Activated T-cell treated with anti-CD3 and anti-CD28 coated beads for 48 hours (primary cell): ENCODE measurements around the gene ZC3H12C.

Experiments used
- DNase-seq: peaks from one replicate; pipeline ENCODE4 v3.0.0-alpha.2; 2020; ENCODE audit warnings: low read depth

The ZC3H12C gene

DNA sequence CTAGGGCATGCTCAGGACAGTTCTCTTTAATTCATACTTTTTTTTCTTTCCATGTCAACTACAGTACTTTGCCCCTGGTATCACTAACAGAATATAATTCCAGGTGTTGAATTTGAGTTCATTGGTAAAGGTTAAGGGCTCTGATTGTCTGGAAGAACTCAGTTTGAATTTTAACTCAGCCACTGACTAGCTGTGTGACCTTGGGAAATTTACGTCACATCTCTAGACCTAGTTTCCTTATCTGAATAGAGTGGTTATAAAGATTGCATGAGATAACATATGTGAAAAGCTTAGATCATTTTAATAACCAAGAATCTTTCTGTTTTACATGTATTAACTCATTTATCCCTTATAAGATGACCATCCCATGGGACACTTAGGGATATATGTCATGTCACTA, 15.8 kb upstream of the ZC3H12C start:
- DNase-seq: no peak

DNA sequence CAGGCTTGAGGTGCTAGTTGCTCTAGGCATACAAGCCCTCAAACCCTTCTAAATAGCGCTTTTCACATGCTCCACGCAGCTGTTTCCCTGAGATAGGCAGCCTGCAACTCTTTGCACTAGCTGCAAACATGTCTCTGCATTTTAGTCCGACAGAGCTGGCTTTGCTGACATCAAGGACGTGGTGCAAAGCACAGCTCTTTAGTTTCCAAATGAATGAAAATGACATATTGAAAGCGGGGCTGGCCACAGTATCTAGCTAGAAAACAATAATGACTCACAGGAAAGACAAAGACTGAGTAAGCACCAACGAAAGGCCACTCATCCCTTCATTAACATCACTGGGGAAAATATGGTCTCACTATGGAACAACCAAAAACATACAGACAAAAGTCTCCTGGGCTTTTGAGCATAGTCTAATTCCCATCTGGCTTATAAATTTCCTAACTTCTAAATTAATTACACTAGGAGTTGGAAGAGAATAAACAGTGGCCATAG, 15.3 kb upstream of the ZC3H12C start:
- DNase-seq: peak; percentile 23

DNA sequence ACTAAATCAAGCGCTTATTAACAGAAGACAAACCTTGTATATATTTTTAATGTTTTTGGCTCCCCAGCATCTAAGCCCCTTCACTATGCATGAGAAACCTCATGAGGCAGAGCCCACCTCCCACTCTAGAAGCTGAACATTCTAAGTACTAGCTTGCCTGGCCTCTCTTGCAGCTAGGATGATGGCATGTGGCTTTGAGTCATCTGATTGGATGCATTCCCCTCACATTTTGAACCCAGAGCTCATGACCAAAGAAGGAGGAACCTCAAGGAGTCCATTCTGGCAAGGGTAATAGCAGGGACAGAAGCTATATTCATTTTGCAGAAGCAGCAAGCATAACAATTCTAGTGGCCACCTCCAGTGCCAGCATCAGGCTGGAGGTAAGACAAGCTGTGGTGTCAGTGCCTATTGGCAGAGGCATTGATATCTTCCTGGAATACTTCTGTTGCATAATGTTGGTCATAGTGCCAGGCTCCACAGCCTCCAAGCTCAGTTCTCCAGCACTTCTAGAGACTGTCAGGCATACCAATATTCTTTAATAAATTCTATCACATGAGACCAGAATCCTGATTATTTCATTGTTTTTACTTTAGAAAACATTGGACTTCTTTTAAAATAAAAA, 14.2 kb upstream of the ZC3H12C start:
- no peak for DNase-seq

DNA sequence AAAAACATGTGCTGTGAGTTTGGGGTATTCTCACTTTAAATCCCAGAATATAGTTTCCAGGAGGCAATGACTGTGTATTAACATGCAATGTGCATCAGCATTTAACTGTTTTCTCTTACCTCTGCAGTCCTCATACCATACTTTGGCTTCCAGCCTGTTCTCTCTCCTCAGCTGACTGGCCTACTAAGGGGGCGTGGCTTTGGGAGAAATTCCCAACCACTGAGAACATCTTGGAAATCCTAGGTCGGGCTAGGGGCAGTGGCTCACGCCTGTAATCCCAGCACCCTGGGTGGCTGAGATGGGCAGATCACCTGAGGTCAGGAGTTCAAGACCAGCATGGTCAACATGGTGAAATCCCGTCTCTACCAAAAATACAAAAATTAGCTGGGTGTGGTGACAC, 13.5 kb upstream of the ZC3H12C start:
- DNase-seq: no peak

DNA sequence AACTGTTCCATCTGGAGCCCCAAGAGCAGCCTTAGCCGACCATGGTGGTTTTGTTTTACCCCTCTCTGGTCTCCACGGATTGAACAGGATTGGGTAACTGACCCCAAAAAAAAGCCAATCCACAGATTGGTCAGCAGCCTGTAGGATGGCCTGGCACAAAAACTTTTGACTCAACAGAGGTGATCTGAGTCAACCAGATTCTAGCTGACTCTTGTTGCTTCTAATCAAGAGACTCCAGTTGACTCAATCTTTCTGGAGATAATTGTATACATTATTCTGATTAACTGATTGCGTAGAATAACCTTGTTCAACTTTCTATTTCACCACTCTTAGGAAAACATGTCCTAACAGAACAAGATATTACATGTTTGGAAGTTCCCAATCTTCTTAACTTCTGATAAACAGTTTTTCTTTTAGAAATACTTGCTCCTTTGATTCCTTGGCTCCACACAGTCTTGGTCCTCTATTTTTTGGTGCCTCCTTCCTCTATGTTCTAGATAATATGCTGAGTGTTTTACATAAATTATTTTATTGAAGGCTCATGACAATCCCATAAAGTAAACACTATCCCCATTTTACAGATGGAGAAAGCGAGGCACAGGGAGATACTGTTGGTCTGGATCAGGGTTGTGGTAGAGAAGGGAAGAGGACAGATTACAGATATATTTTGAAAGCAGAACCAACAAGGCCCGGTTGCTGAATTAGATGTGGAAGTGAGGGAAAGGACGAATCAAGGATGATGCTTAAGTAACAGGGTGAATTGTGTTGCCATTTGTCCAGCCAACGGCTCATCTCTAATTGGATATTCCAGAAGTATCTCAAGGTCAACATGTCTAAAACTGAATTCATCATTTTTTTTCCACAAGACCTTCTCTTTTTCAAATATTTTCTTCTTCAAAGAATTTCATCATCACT, 11.5 kb upstream of the ZC3H12C start:
- no peak for DNase-seq

DNA sequence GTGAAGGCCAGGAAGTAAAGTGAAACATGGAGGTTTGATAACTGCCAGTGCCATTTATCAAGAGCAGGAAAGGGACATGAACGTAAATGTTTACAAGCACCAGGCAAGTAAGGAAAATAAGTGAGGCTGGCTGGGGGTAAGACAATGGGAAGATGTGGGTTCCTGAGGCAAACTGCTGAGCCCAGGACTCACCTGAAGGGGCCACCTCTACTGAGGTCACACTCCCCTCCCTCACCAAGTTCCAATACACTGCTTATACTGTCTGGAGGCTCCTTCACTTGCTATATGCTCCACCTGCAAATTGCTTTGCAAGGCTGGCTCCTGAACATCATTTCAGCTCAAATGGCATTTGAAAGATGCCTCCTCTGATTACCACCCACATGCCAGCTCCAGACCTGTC, 10.3 kb upstream of the ZC3H12C start:
- no peak for DNase-seq

DNA sequence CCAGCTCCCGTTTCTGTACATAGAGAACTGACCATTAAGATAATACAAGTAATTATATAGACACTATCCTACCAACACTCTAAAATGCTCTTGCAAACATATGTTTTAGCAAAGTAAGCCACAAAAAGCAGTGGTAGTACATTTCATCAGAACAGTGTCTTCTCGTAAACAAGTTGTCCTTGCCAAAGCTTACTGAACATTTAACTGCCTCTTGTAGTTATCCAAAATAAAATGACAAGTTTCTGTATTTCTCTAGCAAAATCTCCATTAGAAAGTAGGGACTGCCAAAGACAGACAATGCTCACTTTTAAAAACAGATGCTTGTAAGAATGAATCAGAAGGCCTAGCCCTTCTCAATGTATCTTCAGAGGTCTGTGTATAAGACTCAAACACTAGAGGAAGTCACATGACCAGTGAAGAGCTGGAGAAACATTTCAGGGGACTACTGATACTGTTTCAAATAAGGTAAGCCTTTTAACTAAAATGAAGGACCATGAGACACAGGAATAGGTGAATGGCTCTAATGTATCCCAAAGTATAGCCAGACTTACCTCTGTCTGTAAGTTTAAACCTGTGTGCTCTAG, 7.8 kb upstream of the ZC3H12C start:
- DNase-seq: no peak

DNA sequence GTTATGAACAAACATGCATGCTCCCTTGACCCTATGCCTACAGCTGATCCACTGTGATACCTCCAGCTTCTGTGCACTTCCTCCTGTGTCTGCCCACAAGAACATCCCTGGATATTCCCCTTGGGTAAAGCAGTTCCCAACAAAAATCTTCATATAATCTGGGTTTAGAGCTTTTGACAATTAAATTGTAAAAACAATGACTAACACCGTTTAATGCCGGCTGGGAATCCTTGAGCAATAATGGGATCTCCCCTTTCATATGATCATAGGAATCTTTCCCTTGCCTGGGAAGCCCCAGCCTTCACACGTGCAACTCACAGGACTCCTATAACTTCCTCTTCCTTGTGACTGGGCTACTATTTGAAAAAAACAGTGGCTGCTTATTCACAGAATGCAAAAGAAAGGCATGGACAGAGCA, 6.3 kb upstream of the ZC3H12C start:
- DNase-seq: no peak

DNA sequence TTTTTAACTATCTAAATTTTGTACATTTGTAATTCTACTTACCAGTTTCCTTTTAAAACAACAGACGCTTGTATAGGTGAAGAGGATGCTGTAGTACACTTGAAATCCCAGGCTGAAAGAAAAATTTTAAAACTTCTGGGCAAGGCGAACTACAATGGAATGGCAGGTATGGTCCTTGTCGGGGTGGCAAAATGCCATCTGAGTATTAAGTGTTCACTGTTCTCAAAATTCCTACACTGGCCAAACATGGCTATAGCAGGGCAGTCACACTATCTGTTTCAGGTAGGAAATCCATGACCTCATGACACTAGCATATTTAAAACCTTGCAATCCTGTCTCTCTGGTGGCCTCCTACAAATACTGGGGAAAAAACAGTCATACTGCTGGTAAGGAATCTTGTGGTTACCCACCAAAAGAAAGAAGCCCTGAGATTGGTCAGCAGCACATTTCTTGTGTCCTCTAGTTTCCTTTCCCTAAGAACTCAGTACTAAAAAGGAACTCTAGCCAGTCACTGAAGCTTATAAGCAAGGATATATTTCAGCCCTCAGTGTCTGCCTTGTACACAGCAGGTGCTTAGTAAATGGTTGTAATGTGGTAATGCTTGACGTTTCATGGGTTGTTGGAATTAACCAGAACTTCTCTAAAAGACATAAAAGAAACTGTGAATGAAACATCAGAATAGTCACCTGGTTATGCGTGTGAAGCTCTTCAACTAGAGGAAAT, 5.2 kb upstream of the ZC3H12C start:
- no peak for DNase-seq

DNA sequence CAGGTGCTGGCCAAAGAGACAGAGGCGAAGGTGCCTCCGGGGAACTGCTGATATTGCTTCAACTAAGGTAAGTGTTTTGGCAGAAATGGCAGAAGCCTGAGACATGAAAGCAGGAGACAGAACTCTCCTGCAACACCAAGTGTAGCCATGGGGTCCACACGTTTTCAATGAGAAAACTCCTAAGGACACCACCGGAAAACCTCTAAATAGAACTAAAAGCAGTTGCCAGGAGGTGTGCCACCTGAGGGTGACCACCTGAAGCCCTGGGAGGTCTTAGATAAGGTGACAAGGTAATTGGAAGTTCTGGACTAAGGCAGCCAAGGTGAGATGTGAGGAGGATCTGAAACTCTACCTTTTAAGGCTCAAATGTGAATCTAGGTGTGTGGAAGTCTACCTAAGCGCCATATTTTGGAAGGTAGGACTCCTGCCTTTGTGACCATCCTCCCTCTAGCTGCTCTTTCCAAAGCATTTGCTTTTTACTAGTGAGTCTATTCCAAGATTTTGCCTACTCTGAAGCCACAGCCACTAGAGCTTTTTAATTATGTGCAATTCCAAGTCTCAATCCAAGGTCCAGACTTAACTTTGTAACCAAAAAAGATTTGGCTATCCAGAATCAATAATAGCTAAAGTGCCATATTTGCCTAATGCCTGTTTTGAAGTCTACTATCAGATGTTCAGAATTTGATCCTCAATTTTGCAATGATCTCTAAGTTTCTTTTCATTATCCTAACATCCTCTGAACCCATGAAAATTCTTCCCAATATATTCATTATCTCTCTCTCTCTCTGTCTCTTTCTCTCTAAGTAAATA, 4.5 kb upstream of the ZC3H12C start:
- no peak for DNase-seq

DNA sequence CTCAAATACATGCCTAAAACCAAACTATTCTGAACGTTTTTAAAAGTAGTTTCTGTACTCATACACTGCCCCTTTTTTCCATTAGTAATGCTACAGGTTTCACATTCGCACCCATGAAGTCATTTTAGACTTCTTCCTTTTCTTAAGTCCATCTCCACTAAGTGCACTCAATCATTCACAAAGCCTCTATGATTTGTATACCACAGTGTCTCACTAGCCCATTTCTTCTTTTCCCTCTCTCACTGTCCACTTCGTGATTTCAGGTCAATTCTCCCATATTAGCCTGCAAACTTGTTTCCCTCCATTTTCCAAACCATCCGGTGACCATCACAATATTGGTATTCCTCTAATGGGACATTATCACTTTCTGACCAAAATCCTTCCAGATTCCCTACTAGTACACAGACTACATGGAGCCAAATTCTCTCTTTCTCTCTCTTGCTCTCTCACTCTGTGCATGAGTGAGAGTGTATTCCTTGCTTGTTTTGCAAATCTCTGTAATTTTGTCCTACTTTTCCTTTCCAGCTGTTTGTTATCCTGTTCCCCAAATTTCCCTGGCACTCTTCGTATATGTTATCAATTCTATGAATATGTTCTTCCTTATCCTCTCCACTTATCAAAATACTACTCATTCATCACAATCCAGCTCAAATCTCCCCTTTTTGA, 3.4 kb upstream of the ZC3H12C start:
- DNase-seq: no peak

DNA sequence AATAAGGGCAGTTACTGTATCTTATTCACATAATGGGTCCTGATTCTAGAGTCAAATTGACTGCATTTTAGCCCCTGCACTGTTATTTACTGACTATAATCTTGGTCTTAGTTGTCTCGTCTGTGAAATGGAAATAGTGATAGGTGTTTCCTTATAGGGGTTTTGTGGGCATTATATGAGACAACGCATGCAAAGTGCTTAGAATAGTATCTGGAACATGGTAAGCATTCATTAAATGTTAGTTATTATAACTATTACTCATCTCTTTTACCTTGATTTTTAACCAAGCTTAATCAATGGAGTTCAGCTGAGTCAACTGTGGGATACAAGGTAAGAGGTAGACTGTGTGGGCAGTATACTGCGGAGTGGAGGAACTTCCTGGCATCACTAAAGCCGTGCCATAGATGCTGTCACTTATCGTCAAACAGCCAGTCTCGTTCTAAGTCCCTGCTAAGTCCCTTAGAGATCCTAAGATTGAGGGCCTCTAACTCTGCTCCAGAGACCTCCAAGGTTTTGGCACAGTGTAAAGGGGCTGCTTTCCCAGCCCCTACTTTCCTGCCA, 2.6 kb upstream of the ZC3H12C start:
- no peak for DNase-seq

DNA sequence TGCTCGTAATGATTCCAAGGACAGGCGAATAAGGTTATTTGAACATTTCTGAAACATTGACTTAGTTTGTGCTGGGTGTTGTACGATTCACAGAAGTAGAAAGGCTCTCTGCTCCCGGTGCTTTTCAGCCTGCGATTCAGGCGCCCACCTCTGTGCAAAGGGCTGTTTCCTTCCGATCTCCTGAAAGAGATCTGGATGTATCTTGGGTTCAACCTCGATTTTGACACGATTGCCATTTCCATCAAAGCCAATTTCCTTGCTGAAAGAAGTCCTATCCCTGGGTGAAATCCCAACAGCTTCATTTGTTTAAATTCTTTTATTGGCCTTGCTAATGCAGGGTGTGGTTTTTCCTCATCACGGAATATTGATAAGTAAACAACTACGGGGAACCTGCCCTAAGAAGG, 1.1 kb upstream of the ZC3H12C start:
- DNase-seq: no peak

DNA sequence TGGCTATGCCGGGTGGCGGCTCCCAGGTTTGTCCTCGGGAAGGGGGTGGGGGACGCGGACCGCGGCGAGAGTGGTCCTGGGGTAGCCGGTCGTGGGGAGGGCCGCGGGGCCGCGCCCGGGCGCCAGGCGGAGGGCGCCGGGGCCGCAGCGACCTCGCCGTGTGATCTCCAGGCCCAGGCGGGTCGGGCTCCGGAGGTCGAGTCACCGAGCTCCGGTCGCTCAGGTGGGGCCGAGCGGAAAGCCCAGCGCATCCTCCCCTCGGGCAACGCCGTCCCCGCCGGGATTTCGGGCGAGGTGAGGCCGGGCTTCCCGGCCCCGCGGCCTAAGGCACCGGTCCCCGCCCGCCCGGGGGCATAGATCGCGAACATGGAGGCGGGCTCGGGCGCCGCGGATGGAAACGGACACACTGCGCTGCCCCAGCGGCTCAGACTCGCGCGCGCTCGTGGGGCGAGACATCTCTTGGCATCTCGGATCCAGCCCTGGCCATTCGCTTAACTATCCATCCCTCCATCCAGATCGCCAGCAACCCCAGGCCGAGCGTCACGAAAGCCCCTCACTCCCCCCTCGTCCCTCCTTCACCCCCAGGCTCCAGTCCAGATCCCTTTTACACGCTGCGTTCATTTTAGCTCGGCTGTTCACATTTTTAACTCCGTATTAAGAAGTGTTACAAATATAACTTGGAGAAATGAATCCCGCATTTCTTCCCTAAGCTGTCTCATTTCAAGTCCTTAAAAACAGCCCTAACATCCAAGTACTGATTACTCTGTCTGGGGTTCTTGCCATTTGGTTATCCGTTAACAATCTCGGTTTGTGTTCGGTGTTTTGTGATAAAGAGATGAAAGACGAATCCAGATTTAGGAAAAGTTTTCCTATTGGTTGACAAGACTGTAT, 460 bp downstream of the ZC3H12C start:
- no peak for DNase-seq

DNA sequence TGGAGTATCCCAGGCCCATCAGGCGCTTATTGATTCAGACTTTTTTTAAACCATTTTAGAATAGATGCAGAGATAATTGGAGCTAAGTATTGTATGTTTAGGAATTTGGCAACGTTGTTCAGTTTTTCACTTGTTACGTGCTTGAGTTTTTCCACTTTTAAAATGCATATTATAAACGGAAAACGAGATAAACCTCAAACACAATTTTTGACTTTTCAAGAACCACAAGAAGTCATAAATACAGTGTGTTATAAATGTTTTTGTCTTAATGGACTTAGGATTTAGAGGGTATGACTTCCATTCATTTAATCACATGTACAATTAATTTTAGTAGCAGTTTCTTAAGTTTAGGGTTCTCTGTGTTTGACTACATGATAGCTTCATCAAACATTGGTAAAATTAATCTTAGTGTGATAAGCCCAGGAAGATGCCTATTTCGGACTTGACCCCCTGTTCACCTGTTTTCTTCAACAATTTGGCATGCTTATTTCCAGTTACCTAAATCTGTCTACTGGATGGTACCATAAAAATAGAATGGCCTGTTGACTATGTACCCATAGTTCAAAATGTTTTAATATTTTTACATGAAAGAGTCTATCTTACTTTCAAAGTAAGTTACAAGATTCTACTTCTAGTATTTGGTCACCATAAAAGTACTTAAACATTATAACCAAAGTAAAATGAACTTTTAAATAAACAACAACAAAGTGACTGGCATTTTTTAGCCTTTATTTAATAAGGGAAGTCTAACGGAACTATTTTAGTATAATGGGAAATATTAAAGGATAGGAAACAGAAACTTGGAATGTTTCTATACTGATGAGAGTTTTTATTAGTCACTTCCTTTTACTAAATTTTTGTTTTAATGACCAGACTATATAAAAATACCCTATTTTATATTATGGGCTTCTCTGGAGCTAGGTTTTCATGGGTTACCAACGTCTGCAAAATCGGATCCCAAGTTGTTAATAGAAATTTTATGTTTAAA, 1.4 kb downstream of the ZC3H12C start:
- DNase-seq: no peak

DNA sequence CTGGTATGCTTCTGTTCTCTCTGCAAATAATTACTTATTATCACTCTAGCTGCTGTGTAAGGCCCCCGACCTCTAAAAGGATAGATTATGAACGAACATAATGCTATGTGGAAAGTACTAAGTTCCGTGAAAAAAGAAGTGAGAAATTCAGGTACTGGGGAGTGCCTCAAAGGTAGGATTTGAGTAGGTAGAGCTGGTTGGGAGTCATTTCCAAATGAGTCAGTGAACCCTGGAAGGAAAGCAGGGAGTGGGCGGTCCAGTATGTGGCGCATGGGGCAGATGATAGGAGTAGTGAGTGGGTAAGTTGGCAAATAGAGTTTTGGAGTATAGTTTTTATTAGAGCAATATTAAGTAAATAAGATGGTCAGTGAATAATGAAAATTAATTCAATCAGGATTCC, 2.4 kb downstream of the ZC3H12C start:
- DNase-seq: no peak

DNA sequence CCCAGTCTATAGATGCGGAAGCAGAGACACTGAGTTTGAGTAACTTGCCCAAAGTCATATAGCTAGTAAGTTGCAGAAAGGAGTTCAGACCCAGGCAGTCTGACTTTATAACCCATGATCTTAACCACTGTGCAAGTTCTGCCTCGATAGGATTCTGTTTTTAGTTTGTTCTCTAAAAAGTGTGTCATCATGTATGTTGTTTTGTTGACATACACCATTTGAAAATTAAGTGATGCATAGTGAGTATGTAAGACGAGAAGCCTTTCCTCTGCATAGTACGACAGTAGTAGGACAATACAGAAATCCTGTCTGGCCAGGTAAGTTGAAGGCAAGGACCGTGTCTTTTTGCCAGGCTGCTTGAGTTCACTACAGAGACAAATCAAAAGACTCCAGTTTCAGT, 3.3 kb downstream of the ZC3H12C start:
- DNase-seq: no peak

DNA sequence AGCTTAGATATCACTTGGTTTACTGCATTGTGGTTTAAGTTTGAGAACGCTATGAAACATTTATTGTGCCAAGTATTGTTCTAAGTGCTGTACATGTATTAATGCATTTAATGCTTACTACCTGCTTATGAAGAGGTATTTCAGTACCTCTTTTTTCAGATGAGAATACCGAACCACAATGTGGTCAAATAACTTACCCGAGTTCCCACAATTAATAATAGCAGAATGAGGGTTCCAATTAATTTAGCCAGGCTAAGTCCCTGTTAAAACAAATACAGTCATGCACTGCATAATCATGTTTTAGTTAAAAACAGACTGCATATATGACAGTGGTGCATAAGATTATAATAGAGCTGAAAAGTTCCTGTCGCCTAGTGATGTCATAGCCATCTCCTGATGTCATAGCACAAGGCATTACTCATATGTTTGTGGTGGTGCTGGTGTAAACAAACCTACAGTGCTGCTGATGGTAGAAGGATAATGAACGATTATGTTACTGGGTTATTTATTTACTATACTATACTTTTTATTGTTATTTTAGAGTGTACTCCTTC, 4.3 kb downstream of the ZC3H12C start:
- no peak for DNase-seq
